Measurements from ENCODE around the gene KPNA6. TPM values are rescaled to one million over a fixed set of nuclear protein-coding genes. Genes with fewer than 3 reads are reported as not detected.

Gene KPNA6
- total and polyA plus RNA-seq, 2 of the 13 experiments (the other 11 are each of a cell fraction or from before 2014, with no cell fraction given) = 22.0 to 47.5 TPM

DNA sequence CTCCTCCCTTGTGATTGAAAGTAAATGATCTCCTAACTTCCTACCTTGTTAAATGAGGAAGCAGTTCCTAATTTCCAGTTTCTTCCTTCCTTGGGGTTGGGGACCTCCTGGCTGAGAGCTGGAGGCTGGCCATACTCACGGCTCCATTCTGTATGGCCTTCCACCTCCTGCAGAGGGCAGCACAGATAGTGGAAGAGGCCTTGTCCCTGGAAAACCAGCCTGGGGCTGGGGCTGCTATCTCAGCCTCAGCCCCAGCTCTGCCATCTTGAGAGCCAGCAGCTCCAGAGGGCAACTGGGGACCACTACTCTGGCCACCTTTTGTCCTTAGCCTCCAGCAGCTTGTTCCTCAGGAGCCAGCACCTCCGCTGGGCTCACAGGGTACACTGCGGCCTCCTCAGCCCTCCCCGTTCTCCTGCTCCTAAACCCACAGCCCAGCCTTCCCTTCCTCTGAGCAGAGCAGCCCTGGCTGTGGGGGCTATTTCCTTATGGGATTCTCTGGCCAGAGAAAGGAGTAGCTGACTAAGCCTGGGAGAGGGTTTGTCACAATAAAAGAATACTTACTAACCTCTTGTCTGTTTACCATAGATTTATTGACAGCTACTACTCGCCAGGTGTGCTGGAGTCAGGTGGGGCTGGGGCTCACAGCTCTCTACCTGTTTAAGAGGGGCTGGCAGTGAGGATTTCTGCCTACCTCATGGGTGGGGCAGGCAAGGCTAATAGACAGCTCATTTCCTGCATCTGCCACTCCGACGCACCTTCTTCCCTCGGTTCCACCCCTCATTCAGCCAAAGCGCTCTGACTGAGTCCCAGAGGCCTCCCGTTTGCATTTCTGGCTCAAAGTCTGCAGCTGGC lies 108.0 kb downstream of the KPNA6 start:
- H3K9ac ChIP-seq (ENCODE audit: insufficient read depth, low read depth, low read length) = no peak overlapping the region
- TF ChIP-seq, protein P1, sequence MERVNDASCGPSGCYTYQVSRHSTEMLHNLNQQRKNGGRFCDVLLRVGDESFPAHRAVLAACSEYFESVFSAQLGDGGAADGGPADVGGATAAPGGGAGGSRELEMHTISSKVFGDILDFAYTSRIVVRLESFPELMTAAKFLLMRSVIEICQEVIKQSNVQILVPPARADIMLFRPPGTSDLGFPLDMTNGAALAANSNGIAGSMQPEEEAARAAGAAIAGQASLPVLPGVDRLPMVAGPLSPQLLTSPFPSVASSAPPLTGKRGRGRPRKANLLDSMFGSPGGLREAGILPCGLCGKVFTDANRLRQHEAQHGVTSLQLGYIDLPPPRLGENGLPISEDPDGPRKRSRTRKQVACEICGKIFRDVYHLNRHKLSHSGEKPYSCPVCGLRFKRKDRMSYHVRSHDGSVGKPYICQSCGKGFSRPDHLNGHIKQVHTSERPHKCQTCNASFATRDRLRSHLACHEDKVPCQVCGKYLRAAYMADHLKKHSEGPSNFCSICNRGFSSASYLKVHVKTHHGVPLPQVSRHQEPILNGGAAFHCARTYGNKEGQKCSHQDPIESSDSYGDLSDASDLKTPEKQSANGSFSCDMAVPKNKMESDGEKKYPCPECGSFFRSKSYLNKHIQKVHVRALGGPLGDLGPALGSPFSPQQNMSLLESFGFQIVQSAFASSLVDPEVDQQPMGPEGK (CRISPR knock-in tag; IDR thresholded peaks at IDR 0.05) = peak; percentile 25; the same call in 1 of the 2 replicates
- TF ChIP-seq, protein P2, sequence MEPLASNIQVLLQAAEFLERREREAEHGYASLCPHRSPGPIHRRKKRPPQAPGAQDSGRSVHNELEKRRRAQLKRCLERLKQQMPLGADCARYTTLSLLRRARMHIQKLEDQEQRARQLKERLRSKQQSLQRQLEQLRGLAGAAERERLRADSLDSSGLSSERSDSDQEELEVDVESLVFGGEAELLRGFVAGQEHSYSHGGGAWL (CRISPR knock-in tag; IDR thresholded peaks at IDR 0.05) = 0 out of 2 replicates have a peak, but pooled peaks have one; percentile 33
- TF ChIP-seq KDM4B (CRISPR knock-in tag; IDR thresholded peaks at IDR 0.05) (0 out of 2 replicates have a peak, but pooled peaks have one; percentile 18), REL (CRISPR knock-in tag; conservative IDR thresholded peaks at IDR 0.05) (no peak), XRCC5 (optimal IDR thresholded peaks at IDR 0.05; ENCODE audit: low read length) (peak; percentile 52), SOX5 (CRISPR knock-in tag; IDR thresholded peaks at IDR 0.05; ENCODE audit: borderline replicate concordance) (0 out of 2 replicates have a peak, but pooled peaks have one; percentile 18), SALL1 (CRISPR knock-in tag; IDR thresholded peaks at IDR 0.05) (peak; percentile 33; the same call in 1 of the 2 replicates), ZFX (CRISPR knock-in tag; IDR thresholded peaks at IDR 0.05; ENCODE audit: low read depth) (peak; percentile 47; the same call in 1 of the 2 replicates), NCOA1 (CRISPR knock-in tag; IDR thresholded peaks at IDR 0.05) (no peak)
- TF ChIP-seq, protein P3, sequence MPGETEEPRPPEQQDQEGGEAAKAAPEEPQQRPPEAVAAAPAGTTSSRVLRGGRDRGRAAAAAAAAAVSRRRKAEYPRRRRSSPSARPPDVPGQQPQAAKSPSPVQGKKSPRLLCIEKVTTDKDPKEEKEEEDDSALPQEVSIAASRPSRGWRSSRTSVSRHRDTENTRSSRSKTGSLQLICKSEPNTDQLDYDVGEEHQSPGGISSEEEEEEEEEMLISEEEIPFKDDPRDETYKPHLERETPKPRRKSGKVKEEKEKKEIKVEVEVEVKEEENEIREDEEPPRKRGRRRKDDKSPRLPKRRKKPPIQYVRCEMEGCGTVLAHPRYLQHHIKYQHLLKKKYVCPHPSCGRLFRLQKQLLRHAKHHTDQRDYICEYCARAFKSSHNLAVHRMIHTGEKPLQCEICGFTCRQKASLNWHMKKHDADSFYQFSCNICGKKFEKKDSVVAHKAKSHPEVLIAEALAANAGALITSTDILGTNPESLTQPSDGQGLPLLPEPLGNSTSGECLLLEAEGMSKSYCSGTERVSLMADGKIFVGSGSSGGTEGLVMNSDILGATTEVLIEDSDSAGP (CRISPR knock-in tag; IDR thresholded peaks at IDR 0.05; ENCODE audit: borderline replicate concordance) = peak; percentile 46
- TF ChIP-seq, protein P4, sequence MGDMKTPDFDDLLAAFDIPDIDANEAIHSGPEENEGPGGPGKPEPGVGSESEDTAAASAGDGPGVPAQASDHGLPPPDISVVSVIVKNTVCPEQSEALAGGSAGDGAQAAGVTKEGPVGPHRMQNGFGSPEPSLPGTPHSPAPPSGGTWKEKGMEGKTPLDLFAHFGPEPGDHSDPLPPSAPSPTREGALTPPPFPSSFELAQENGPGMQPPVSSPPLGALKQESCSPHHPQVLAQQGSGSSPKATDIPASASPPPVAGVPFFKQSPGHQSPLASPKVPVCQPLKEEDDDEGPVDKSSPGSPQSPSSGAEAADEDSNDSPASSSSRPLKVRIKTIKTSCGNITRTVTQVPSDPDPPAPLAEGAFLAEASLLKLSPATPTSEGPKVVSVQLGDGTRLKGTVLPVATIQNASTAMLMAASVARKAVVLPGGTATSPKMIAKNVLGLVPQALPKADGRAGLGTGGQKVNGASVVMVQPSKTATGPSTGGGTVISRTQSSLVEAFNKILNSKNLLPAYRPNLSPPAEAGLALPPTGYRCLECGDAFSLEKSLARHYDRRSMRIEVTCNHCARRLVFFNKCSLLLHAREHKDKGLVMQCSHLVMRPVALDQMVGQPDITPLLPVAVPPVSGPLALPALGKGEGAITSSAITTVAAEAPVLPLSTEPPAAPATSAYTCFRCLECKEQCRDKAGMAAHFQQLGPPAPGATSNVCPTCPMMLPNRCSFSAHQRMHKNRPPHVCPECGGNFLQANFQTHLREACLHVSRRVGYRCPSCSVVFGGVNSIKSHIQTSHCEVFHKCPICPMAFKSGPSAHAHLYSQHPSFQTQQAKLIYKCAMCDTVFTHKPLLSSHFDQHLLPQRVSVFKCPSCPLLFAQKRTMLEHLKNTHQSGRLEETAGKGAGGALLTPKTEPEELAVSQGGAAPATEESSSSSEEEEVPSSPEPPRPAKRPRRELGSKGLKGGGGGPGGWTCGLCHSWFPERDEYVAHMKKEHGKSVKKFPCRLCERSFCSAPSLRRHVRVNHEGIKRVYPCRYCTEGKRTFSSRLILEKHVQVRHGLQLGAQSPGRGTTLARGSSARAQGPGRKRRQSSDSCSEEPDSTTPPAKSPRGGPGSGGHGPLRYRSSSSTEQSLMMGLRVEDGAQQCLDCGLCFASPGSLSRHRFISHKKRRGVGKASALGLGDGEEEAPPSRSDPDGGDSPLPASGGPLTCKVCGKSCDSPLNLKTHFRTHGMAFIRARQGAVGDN (CRISPR knock-in tag; IDR thresholded peaks at IDR 0.05) = peak; percentile 41; the same call in 1 of the 2 replicates
- TF ChIP-seq, protein P5, sequence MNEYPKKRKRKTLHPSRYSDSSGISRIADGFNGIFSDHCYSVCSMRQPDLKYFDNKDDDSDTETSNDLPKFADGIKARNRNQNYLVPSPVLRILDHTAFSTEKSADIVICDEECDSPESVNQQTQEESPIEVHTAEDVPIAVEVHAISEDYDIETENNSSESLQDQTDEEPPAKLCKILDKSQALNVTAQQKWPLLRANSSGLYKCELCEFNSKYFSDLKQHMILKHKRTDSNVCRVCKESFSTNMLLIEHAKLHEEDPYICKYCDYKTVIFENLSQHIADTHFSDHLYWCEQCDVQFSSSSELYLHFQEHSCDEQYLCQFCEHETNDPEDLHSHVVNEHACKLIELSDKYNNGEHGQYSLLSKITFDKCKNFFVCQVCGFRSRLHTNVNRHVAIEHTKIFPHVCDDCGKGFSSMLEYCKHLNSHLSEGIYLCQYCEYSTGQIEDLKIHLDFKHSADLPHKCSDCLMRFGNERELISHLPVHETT (CRISPR knock-in tag; conservative IDR thresholded peaks at IDR 0.05) = no peak

More for the DNA sequence above, 108.0 kb downstream of the KPNA6 start:
- in situ Hi-C loops (cut with HindIII; ENCODE audit: extremely low pct_ligation_motif_present, low pct_unique_long_range_greater_than_20kb) = loop anchor here (10.0 kb wide), 1 partner anchor 199 kb away; no protein-coding TSS in a partner anchor
- Histone ChIP-seq H3K27ac (ENCODE audit: extremely low read length, insufficient read depth, low read length) (no peak overlapping the region), H3K79me2 (ENCODE audit: insufficient read depth, low read length) (peaks cover 2% of the 10 kb centered on the region), H3K27me3 (ENCODE audit: control insufficient read depth in 1 of 2, insufficient read depth in 2 of 2, low read length in 2 of 2) (no peaks in the 10 kb centered on the region), H3K4me2 (ENCODE audit: low read depth, low read length) (no peak overlapping the region), H4K20me1 (ENCODE audit: insufficient read depth, low read length) (no peaks in the 10 kb centered on the region), H3K4me3 (replicated peaks in 1 of 3; ENCODE audit: insufficient read depth in 1 of 3, low read depth in 2 of 3, low read length in 3 of 3) (no peak overlapping the region), H2AFZ (ENCODE audit: low read length) (no peak overlapping the region), H3K4me1 (ENCODE audit: insufficient read depth, low read length) (peaks cover 16% of the 10 kb centered on the region), H3K36me3 (replicated peaks in 1 of 2; ENCODE audit: control insufficient read depth in 1 of 2, insufficient read depth in 2 of 2, low read length in 2 of 2) (peaks cover 11 to 30% of the 10 kb centered on the region in 2 experiments; a peak in 4 of 5 replicates), H3K9me3 (ENCODE audit: low read length) (no peaks in the 10 kb centered on the region)
- BruUV-seq (replicated peaks) = no TSS peak
- peak; percentile 95 for ATAC-seq
- POLR2A ChIA-PET = interaction anchor here (0.8 to 2.6 kb wide), 13 partner anchors 10 to 178 kb away, joined by 3 to 22 read pairs (median 5); partner anchors contain the start of genes BSDC1, CCDC28B, FAM167B and HDAC1
- DNase-seq (ENCODE audit: low spot score) = peak; percentile 61
- intact Hi-C loops (cut with micrococcal nuclease; ENCODE audit: unreplicated experiment) = loop anchor here (1.0 kb wide), 1 partner anchor 100 kb away; no protein-coding TSS in a partner anchor
- CTCF ChIA-PET (ENCODE audit: low intra/inter-chr PET ratio, low total read pairs) = interaction anchor here (0.7 to 2.0 kb wide), 6 partner anchors 32 to 198 kb away, joined by 3 to 11 read pairs (median 4); no protein-coding TSS in a partner anchor
- peak; percentile 81 for FAIRE-seq
- WGBS (ENCODE audit: low lambda C conversion rate) = 82% methylated on average over 8 of the region's 10 CpGs
